Middle frontal gyrus (tissue), 1 donor: ENCODE data around the gene CCR5.
"Not testable (repeated sequence)": the region's sequence is repeated elsewhere in the genome, so short reads cannot be mapped to it uniquely, and the experiment has no call there.

Source experiments
- DNase-seq: peaks from one replicate; pipeline ENCODE4 v3.0.0-alpha.2; 2015; ENCODE audit warnings: low spot score; ENCODE audit errors: extremely low spot score

The CCR5 gene

GRCh38 chr3:46370839-46371518 lies at the start of gene CCR5:
Gene CCR5, plus strand, starts transcription at chr3:46370946. Its CDS starts 1,957 bp downstream, at chr3:46372903.
- no peak for DNase-seq

DNA sequence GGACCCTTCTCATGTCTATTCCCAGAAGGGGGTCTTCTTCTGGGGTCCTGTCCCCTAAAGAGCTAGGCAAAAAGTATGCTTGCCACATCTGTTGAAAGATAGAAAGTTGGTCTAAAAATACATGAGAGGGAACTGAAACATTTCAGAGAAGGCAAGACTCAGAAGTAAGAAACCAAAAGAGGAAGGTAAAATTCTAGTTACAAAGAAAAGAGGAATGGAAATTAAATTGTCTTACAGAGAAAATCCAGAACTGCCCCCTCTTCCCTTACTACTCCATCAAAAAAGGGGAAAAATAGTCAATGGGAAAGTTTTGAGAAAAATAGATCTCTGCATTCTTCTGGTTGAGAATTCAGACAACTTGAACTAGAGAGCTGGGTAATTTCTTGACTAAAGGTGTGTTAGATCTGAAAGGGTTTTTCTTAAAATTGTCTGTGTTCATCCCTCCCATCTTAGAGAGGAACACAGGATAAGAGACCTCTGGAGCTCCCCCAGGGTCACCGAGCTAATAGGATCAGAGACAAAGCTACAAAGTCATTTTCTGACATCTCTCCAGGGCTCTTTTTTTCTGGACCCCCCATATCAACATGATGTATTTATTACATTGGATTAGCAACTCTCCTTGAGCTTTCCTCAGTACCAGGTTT lies 49.2 kb upstream of the CCR5 start:
- DNase-seq: no peak

GRCh38 chr3:46324036-46324435 lies 46.7 kb upstream of the CCR5 start:
- DNase-seq: no peak

GRCh38 chr3:46325645-46326300 lies 45.0 kb upstream of the CCR5 start:
- DNase-seq: no peak

DNA sequence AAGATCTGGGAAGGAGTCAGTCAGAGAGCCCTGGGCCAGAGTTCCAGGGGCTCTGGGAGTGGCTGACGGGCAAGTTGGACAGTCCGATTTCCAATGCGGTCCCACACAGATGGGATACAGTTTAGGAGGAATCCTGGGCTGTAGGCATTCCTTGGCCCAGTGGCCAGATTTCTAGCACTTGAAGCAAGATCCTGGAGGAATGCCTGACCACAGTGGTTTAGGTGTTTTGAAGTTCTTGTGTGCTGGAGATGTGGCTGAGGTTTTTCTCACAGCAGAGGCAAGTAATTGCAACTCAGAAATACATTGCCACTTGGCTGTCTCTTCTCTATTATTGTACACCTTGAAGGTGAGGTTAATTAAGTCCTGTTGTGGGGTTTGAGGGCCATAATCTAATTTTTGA lies 40.1 kb upstream of the CCR5 start:
- DNase-seq: not testable (repeated sequence)

- no peak for DNase-seq
Measured at GRCh38 chr3:46334741-46335478, 35.8 kb upstream of the CCR5 start.

DNA sequence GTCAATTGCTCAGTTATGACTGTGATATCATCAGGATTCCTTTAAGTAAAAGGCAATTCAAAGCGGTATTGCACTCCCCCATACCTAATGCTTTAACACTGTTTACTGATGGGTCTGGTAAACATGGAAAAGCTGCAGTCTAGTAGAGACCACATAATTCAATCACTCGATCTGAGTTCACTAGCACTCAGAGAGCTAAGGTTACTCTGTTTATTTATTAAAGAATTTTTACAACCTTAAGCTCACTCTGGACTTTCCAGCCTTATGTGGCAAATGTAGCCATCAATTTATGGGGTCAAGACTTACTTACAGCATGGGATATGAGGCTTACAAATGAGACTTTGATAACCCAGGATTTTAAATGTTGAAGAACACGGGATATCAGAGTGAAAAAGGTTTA lies 35.2 kb upstream of the CCR5 start:
- no peak for DNase-seq

- no peak for DNase-seq
Measured at GRCh38 chr3:46337911-46338310, 32.8 kb upstream of the CCR5 start.

GRCh38 chr3:46338840-46339239 lies 31.9 kb upstream of the CCR5 start:
- no peak for DNase-seq

GRCh38 chr3:46344476-46344875 lies 26.3 kb upstream of the CCR5 start:
- DNase-seq: no peak

- DNase-seq: no peak
Measured at GRCh38 chr3:46348823-46349482, 21.8 kb upstream of the CCR5 start.

GRCh38 chr3:46349484-46350261 lies 21.1 kb upstream of the CCR5 start:
- no peak for DNase-seq

- DNase-seq: no peak
Measured at GRCh38 chr3:46350262-46350565, 20.5 kb upstream of the CCR5 start.

DNA sequence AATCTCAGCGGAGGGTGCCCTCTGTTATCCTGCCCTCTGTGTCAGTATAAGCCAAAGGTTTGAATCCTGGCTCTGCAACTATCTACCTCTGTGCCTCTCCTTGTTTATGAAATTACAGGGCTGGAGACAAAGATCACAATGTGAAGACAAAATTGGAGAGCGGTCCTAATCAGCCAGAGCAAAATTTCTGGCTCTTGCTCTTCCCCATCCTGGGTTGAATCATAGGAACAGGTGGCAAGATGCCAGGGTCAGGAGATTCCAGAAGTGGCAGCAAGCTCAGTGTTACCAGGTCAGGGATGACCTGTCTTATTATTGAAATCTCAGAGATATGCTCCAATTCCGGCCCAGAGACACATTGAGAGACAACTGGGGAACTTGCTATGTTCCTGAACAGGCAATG lies 19.1 kb upstream of the CCR5 start:
- DNase-seq: no peak

GRCh38 chr3:46353090-46353489 lies 17.7 kb upstream of the CCR5 start:
- no peak for DNase-seq

DNA sequence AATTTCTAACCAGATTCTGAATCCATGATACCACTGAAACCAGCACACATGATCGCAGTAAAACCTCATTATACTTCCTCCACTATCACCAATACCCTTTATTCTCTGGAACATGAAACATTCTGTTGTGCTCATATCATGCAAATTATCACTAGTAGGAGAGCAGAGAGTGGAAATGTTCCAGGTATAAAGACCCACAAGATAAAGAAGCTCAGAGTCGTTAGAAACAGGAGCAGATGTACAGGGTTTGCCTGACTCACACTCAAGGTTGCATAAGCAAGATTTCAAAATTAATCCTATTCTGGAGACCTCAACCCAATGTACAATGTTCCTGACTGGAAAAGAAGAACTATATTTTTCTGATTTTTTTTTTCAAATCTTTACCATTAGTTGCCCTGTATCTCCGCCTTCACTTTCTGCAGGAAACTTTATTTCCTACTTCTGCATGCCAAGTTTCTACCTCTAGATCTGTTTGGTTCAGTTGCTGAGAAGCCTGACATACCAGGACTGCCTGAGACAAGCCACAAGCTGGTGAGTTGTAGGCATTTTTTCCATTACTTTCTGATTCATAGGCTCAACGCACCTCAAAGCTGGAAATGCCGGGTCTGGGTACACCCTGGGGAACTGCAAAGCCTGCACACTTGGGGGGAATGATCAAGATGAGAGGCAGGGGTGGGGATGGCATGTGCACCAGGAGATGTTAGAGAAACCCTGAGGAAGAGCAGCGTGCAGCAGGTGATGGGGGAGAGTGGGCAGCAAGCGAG lies 16.9 kb upstream of the CCR5 start, which contains the start of gene CCR2:
CCR2 (plus strand) TSS at position 465 of the 764 bp plus-strand sequence. CDS start 3,417 bp downstream, outside the sequence.
- DNase-seq: no peak

GRCh38 chr3:46354478-46354877 lies 16.3 kb upstream of the CCR5 start:
- no peak for DNase-seq

- DNase-seq: no peak
Measured at GRCh38 chr3:46354984-46355383, 15.8 kb upstream of the CCR5 start.

DNA sequence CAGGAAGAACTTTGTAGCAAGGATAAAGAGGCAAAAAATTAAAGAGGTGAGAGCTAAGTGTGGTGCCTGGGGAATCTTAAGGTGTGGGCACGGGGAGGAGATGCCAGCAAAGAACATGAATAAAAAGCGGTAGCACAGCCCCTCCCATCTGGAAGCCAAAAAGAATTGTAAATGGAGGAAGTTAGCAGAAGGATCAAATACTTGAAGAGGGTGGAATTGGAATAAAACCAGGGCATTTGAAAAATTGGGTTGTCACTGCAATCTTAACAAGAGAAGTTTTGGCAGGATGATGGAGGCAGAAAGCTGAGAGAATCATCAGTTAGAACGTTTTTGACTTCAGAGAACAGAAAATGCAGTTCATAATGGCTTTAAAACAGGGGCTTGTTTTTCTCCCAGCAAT lies 14.5 kb upstream of the CCR5 start:
- no peak for DNase-seq

DNA sequence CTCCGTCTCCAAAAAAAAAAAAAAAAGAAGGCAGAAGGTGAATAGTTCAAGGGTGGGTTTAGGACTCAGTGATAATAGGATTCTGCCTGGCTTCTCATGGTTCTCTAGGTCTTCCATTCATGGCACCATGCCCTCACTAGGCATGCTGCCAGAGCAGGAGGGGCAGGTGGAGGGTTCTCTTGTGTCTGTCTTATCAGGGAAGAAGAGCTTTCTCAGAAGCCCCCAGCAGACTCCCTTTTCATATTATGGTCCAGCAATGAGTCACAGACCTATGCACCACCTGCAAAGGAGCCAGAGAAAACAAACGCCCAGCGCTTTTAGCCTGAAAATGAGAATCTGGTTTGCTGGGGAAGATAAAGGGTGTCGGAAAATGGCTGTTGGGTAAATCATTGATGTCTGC lies 13.8 kb upstream of the CCR5 start:
- DNase-seq: no peak
